ENCODE data around the gene BRD4. TPM values are rescaled to one million over a fixed set of nuclear protein-coding genes. Genes with fewer than 3 reads are reported as not detected.

Gene BRD4
- total and polyA plus RNA-seq, 10 of the 15 experiments (the other 5 are each of a cell fraction or from before 2014, with no cell fraction given) = 5.3 to 84.4 (median 11.8) TPM

DNA sequence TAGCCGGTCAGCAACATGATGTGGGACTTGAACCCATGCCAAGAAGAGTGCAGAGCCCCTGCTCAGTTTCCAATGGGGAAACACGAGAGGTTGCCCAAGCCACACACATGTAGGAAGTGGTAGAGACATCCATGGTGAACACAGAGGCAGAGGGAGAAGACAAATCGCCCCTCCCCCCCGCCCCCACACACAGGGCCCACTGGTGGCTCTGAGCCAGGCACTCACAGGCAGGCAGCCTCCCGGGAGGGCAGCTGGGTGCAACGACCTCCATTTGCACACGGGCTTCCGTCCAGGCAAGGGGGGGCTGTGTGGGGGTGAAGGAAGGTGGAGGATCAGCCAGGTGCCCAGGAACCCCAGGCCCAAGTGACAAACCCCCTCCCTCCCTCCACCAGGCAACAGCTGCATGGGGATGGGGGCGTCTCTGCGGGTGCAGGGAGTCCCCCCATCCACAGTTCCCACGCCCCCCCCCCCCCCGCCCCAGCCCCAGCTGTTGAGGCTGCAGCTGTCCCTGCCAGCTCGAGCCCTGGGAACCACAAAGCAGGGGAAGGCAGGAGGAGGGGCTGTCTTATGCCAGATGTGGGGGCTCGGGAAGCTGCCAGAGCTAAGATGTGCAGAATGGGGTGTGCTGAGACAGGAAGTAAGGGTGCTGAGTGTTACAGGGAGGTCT is 134.9 kb downstream of the BRD4 start:
- intact Hi-C loops (cut with micrococcal nuclease; ENCODE audit: unreplicated experiment) = no loop called here
- H3K27me3 ChIP-seq (replicated peaks in 1 of 2; ENCODE audit: control insufficient read depth in 2 of 2, insufficient read depth in 2 of 2, low read length in 1 of 2) = peaks cover 0 to 2% of the 10 kb centered on the region in 2 experiments; a peak in 2 of 4 replicates

DNA sequence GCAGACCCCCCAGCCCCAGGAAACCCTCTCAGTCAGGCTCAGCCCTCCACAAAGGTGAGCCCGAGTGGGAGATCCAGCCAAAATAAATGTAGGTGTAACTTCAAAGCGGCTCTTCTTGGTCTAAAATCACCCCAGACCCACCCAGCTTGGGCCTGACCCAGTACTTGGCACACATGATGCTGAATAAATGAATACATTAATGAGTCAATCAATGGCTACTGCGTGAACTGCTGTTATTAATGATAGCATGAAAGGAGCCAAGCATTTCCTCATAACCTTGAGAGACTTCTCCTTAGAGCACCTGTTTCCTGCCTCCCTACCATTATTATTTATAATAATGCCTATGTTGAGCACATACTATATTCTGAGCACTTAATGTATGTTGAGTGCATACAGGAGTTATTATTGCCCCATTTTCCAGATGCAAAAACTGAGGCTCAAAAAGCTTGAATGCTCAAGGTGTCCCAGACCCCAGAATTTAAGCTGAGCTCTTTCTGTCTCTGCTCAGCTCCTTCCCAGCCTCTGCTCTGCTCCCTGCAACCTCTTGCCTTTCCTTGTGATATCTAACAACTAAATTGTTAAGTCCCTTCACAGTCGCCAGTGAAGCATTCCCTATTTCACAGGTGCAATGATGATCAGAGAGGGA is 135.9 kb downstream of the BRD4 start:
- no peaks in the 10 kb centered on the region for H3K9me3 ChIP-seq (replicated peaks; ENCODE audit: control insufficient read depth, insufficient read depth, low read length)
- H4K20me1 ChIP-seq (ENCODE audit: control insufficient read depth, insufficient read depth) = no peaks in the 10 kb centered on the region
- H3K27ac ChIP-seq (ENCODE audit: control insufficient read depth, insufficient read depth) = no peak overlapping the region
- FAIRE-seq = no peak
- H3K36me3 ChIP-seq (ENCODE audit: control insufficient read depth in 2 of 2, insufficient read depth in 2 of 2, low read length in 1 of 2) = no peaks in the 10 kb centered on the region
- H3K9ac ChIP-seq (ENCODE audit: control insufficient read depth, insufficient read depth, low read length) = no peak overlapping the region
- ChIA-PET POLR2A (no interaction called here), RAD21 (ENCODE audit: unreplicated experiment) (no interaction called here), SMC1A (ENCODE audit: uncharacterized antibody, unreplicated experiment) (no interaction called here), CTCF (no interaction called here)
- intact Hi-C loops (cut with micrococcal nuclease; ENCODE audit: unreplicated experiment) (no loop called here), in situ Hi-C loops (cut with MboI) (no loop called here)
- BruUV-seq (replicated peaks) = no TSS peak
- H2AFZ ChIP-seq (ENCODE audit: control insufficient read depth, low read depth, low read length) = no peak overlapping the region
- no peak overlapping the region for H3K4me2 ChIP-seq (ENCODE audit: control insufficient read depth, insufficient read depth)
- DNase-seq (ENCODE audit: low read depth, low spot score) = no peak
- no peaks in the 10 kb centered on the region for H3K4me1 ChIP-seq (ENCODE audit: control insufficient read depth, insufficient read depth, low read length)
- peaks cover 0 to 2% of the 10 kb centered on the region in 2 experiments; a peak in 2 of 4 replicates for H3K27me3 ChIP-seq (replicated peaks in 1 of 2; ENCODE audit: control insufficient read depth in 2 of 2, insufficient read depth in 2 of 2, low read length in 1 of 2)
- no peak overlapping the region for H3K4me3 ChIP-seq
- TF ChIP-seq CHD2 (IDR thresholded peaks at IDR 0.05; ENCODE audit: borderline replicate concordance, low read depth, low read length) = no peak
- TF ChIP-seq LARP7 (IDR thresholded peaks at IDR 0.05) = no peak
- TF ChIP-seq SRF (IDR thresholded peaks at IDR 0.05; ENCODE audit: low read depth in 2 of 2, low read length in 2 of 2) = no peak
- TF ChIP-seq MXI1 (IDR thresholded peaks at IDR 0.05; ENCODE audit: low read depth, low read length) = no peak
- TF ChIP-seq EED (IDR thresholded peaks at IDR 0.05; ENCODE audit: low read depth) = no peak
- TF ChIP-seq NBN (IDR thresholded peaks at IDR 0.05) = no peak
- TF ChIP-seq JUND (IDR thresholded peaks at IDR 0.05; ENCODE audit: low read depth, low read length) = no peak
- TF ChIP-seq GABPA (IDR thresholded peaks at IDR 0.05; ENCODE audit: low read depth) = no peak
- no peak for TF ChIP-seq WRNIP1 (IDR thresholded peaks at IDR 0.05; ENCODE audit: borderline replicate concordance, low read depth, low read length)
- 20% methylated on average over 4 of the region's 4 CpGs for WGBS (ENCODE audit: insufficient coverage, insufficient replicate concordance, low lambda C conversion rate, missing lambda C conversion rate)
- H3K79me2 ChIP-seq (ENCODE audit: control insufficient read depth, insufficient read depth, low read length) = no peaks in the 10 kb centered on the region
- no peak for ATAC-seq

More for the DNA sequence above, 134.9 kb downstream of the BRD4 start:
- Histone ChIP-seq H3K4me2 (ENCODE audit: control insufficient read depth, insufficient read depth) (no peak overlapping the region), H3K27ac (ENCODE audit: control insufficient read depth, insufficient read depth) (no peak overlapping the region), H3K9ac (ENCODE audit: control insufficient read depth, insufficient read depth, low read length) (no peak overlapping the region), H2AFZ (ENCODE audit: control insufficient read depth, low read depth, low read length) (no peak overlapping the region), H3K4me1 (ENCODE audit: control insufficient read depth, insufficient read depth, low read length) (no peaks in the 10 kb centered on the region), H3K4me3 (no peak overlapping the region), H3K36me3 (ENCODE audit: control insufficient read depth in 2 of 2, insufficient read depth in 2 of 2, low read length in 1 of 2) (no peaks in the 10 kb centered on the region), H4K20me1 (ENCODE audit: control insufficient read depth, insufficient read depth) (no peaks in the 10 kb centered on the region), H3K9me3 (replicated peaks; ENCODE audit: control insufficient read depth, insufficient read depth, low read length) (no peaks in the 10 kb centered on the region), H3K79me2 (ENCODE audit: control insufficient read depth, insufficient read depth, low read length) (no peaks in the 10 kb centered on the region)
- FAIRE-seq (no peak), ATAC-seq (no peak), DNase-seq (ENCODE audit: low read depth, low spot score) (no peak)
- ChIA-PET RAD21 (ENCODE audit: unreplicated experiment) (no interaction called here), POLR2A (no interaction called here), CTCF (no interaction called here), SMC1A (ENCODE audit: uncharacterized antibody, unreplicated experiment) (no interaction called here)
- TF ChIP-seq, protein P1, sequence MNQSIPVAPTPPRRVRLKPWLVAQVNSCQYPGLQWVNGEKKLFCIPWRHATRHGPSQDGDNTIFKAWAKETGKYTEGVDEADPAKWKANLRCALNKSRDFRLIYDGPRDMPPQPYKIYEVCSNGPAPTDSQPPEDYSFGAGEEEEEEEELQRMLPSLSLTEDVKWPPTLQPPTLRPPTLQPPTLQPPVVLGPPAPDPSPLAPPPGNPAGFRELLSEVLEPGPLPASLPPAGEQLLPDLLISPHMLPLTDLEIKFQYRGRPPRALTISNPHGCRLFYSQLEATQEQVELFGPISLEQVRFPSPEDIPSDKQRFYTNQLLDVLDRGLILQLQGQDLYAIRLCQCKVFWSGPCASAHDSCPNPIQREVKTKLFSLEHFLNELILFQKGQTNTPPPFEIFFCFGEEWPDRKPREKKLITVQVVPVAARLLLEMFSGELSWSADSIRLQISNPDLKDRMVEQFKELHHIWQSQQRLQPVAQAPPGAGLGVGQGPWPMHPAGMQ (IDR thresholded peaks at IDR 0.05; ENCODE audit: borderline replicate concordance) = no peak
- TF ChIP-seq PAX5 (IDR thresholded peaks at IDR 0.05; ENCODE audit: borderline replicate concordance, low read depth, low read length) = no peak
- no peak for TF ChIP-seq CHD2 (IDR thresholded peaks at IDR 0.05; ENCODE audit: borderline replicate concordance, low read depth, low read length)
- TF ChIP-seq JUNB (IDR thresholded peaks at IDR 0.05) = no peak
- in situ Hi-C loops (cut with MboI) = no loop called here
- under 1% methylated on average over 8 of the region's 14 CpGs for WGBS (ENCODE audit: insufficient coverage, insufficient replicate concordance, low lambda C conversion rate, missing lambda C conversion rate)
- BruUV-seq (replicated peaks) = no TSS peak
